H9 (cell line): ENCODE measurements around the gene AMOT. TPM values are rescaled to one million over a fixed set of nuclear protein-coding genes. Genes with fewer than 3 reads are reported as not detected.
A peak's percentile ranks its signal among the peaks of the same experiment; 100 is the strongest.

Source experiments
- DNase-seq: peaks from one replicate; pipeline ENCODE4 v3.0.0-alpha.2; 2017
- H2AFZ ChIP-seq: one replicate; pipeline ENCODE4 v1.6.1; 2013; ENCODE audit warnings: mild to moderate bottlenecking, low read length, control low read depth, moderate library complexity
- H2AK5ac ChIP-seq: 2 replicates; pipeline ENCODE4 v1.6.1; 2013; ENCODE audit warnings: low read length, control low read depth, mixed read lengths; ENCODE audit not compliant: insufficient read length
- H2BK120ac ChIP-seq: one replicate; pipeline ENCODE4 v1.6.1; 2013; ENCODE audit warnings: low read depth, mild to moderate bottlenecking, low read length, control low read depth, inconsistent platforms; ENCODE audit not compliant: poor library complexity, severe bottlenecking
- H2BK12ac ChIP-seq: 2 replicates; pipeline ENCODE4 v1.6.1; 2013; ENCODE audit warnings: low read length, control low read depth, mixed read lengths, low read depth; ENCODE audit not compliant: insufficient read length
- H2BK15ac ChIP-seq: 2 replicates; pipeline ENCODE4 v1.6.1; 2013; ENCODE audit warnings: low read depth, low read length, control low read depth
- H2BK20ac ChIP-seq: one replicate; pipeline ENCODE4 v1.6.1; 2013; ENCODE audit warnings: low read depth, mild to moderate bottlenecking, low read length, control low read depth, inconsistent platforms; ENCODE audit not compliant: poor library complexity, severe bottlenecking
- H2BK5ac ChIP-seq: 2 replicates; pipeline ENCODE4 v1.6.1; 2013; ENCODE audit warnings: low read length, control low read depth, mixed read lengths; ENCODE audit not compliant: insufficient read length
- H3K14ac ChIP-seq: 2 replicates; pipeline ENCODE4 v1.6.1; 2013; ENCODE audit warnings: low read length, control low read depth; ENCODE audit not compliant: insufficient read depth
- H3K18ac ChIP-seq: 2 replicates; pipeline ENCODE4 v1.6.1; 2013; ENCODE audit warnings: low read depth, mild to moderate bottlenecking, mixed read lengths, low read length, control low read depth; ENCODE audit not compliant: insufficient read length
- H3K23ac ChIP-seq: 2 replicates; pipeline ENCODE4 v1.6.1; 2013; ENCODE audit warnings: low read length, control low read depth, mixed read lengths, low read depth; ENCODE audit not compliant: insufficient read length
- H3K23me2 ChIP-seq: 2 replicates; pipeline ENCODE4 v1.6.1; 2013; ENCODE audit warnings: low read depth, mild to moderate bottlenecking, mixed read lengths, low read length, control low read depth; ENCODE audit not compliant: insufficient read length, poor library complexity, severe bottlenecking
- H3K27ac ChIP-seq: 2 replicates; pipeline ENCODE4 v1.5.1; 2013; ENCODE audit warnings: low read length, control low read depth, mixed read lengths, low read depth; ENCODE audit not compliant: insufficient read length
- H3K27me3 ChIP-seq: 2 replicates; pipeline ENCODE4 v1.6.1; 2013; ENCODE audit warnings: low read length, control low read depth, inconsistent platforms; ENCODE audit not compliant: insufficient read depth
- H3K4ac ChIP-seq: 2 replicates; pipeline ENCODE4 v1.6.1; 2013; ENCODE audit warnings: low read depth, mild to moderate bottlenecking, control low read depth, inconsistent platforms, low read length, moderate library complexity
- H3K4me1 ChIP-seq: 2 replicates; pipeline ENCODE4 v1.6.1; 2013; ENCODE audit warnings: low read length, control low read depth, inconsistent platforms; ENCODE audit not compliant: insufficient read depth
- H3K4me2 ChIP-seq: 2 replicates; pipeline ENCODE4 v1.6.1; 2013; ENCODE audit warnings: low read length, control low read depth, mixed read lengths; ENCODE audit not compliant: insufficient read length, insufficient read depth
- H3K56ac ChIP-seq: 2 replicates; pipeline ENCODE4 v1.6.1; 2013; ENCODE audit warnings: low read depth, mild to moderate bottlenecking, mixed read lengths, low read length, control low read depth; ENCODE audit not compliant: insufficient read length
- H3K79me1 ChIP-seq: 2 replicates; pipeline ENCODE4 v1.6.1; 2013; ENCODE audit warnings: low read depth, mild to moderate bottlenecking, moderate library complexity, low read length, control low read depth, inconsistent platforms; ENCODE audit not compliant: insufficient read depth, poor library complexity, severe bottlenecking
- H3K79me2 ChIP-seq: 2 replicates; pipeline ENCODE4 v1.6.1; 2013; ENCODE audit warnings: low read length, control low read depth, inconsistent platforms; ENCODE audit not compliant: insufficient read depth
- H3K9ac ChIP-seq: 2 replicates; pipeline ENCODE4 v1.6.1; 2013; ENCODE audit warnings: low read length, control low read depth, mixed read lengths; ENCODE audit not compliant: insufficient read length; ENCODE audit errors: extremely low read depth
- H3K9me3 ChIP-seq: one replicate; pipeline ENCODE4 v1.6.1; 2013; ENCODE audit warnings: low read depth, low read length, inconsistent platforms; ENCODE audit not compliant: control insufficient read depth
- H3T11ph ChIP-seq: one replicate; pipeline ENCODE4 v1.6.1; 2013; ENCODE audit warnings: mild to moderate bottlenecking, low read length, control low read depth, inconsistent platforms
- H4K20me1 ChIP-seq: one replicate; pipeline ENCODE4 v1.6.1; 2013; ENCODE audit not compliant: control insufficient read depth, insufficient read length, insufficient read depth
- H4K5ac ChIP-seq: 2 replicates; pipeline ENCODE4 v1.6.1; 2013; ENCODE audit warnings: low read depth, mild to moderate bottlenecking, mixed read lengths, low read length, control low read depth; ENCODE audit not compliant: insufficient read length
- H4K8ac ChIP-seq: replicated peaks from 2 replicates; pipeline ENCODE4 v1.6.1; 2013; ENCODE audit warnings: low read length, control low read depth, mixed read lengths, low read depth; ENCODE audit not compliant: insufficient read length
- H4K91ac ChIP-seq: 2 replicates; pipeline ENCODE4 v1.6.1; 2013; ENCODE audit warnings: low read depth, mild to moderate bottlenecking, moderate library complexity, mixed read lengths, low read length, control low read depth; ENCODE audit not compliant: insufficient read length
- H3K27ac Mint-ChIP-seq, 3 experiments: 2 replicates in 2 of 3; 3 replicates in 1 of 3; pipeline ENCODE4 v1.8.0; 2020 to 2021; ENCODE audit warnings: mixed read lengths in 3 of 3, mild to moderate bottlenecking in 1 of 3, moderate library complexity in 1 of 3
- H3K27me3 Mint-ChIP-seq: 2 replicates; pipeline ENCODE4 v1.8.0; 2021; ENCODE audit warnings: low read depth, mild to moderate bottlenecking, moderate library complexity, mixed read lengths
- H3K36me3 Mint-ChIP-seq, 3 experiments: 2 replicates in 2 of 3; 3 replicates in 1 of 3; pipeline ENCODE4 v1.8.0; 2020 to 2021; ENCODE audit warnings: low read depth in 3 of 3, mixed read lengths in 3 of 3; ENCODE audit not compliant: insufficient read depth in 1 of 3
- H3K4me1 Mint-ChIP-seq, 2 experiments: 2 replicates each; pipeline ENCODE4 v1.8.0; 2020; ENCODE audit warnings: mixed read lengths in 2 of 2
- H3K4me3 Mint-ChIP-seq, 2 experiments: 2 replicates in 1 of 2; 3 replicates in 1 of 2; pipeline ENCODE4 v1.8.0; 2020 to 2021; ENCODE audit warnings: mild to moderate bottlenecking in 2 of 2, mixed read lengths in 2 of 2, moderate library complexity in 1 of 2
- H3K9me3 Mint-ChIP-seq, 2 experiments: 2 replicates in 1 of 2; 3 replicates in 1 of 2; pipeline ENCODE4 v1.8.0; 2020; ENCODE audit warnings: mild to moderate bottlenecking in 2 of 2, mixed read lengths in 2 of 2, moderate library complexity in 1 of 2
- CTCF ChIP-seq: fragments of 200-600 bp; sonication (generic); conservative IDR thresholded peaks from 3 replicates; pipeline ENCODE4 v1.8.0; 2021; ENCODE audit warnings: antibody characterized with exemption, mild to moderate bottlenecking
- WGBS: extraction: QIAGEN DNeasy Blood & Tissue Kit; methylation state at CpG from one replicate; pipeline ENCODE4 v1.1.7; 2013; ENCODE audit warnings: missing lambda C conversion rate, low lambda C conversion rate, mixed read lengths; ENCODE audit not compliant: insufficient read length; ENCODE audit errors: extremely low coverage; 5-methylcytosine and 5-hydroxymethylcytosine counted together
- total RNA-seq: library from RNA; stranded (reverse); gene quantifications from 2 replicates; pipeline ENCODE4 v1.2.1, GENCODE V29; 2021

The AMOT gene
- total RNA-seq, 1 experiment from 2014 or later = 17.6 TPM

DNA sequence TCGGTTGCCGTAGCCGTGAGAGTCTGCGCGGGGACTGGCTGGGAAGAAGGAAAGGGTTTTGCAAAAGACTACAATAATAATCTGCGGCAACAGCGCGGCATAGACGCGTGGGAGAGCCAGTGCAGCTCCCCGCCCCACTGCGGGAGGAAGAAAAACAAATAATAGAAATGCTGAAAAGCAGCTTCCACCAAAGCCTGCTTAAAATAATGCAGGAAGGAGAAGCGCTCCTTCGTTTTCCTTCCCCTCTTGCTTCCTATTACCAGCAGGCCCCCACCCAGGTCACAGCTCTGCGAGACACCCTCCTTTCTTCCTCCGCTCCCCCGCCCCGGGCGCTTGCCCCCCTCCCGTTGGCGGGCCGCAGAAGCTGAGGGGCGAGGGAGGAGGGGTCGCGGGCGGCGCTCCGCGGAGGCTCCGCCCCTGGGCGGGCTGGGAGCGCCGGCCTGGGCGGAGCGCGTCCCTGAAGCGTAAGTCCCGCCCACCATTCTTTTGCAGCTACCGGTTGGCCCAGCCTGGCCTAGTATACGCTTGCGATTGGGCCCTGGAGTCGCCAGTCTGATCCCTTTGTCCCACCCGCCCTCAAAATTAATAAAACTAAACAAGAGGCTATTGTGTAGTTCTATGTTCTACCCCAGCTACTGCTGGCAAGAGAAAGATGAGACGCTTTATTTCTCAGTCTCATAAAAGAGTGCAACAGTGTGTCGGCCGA lies 636 bp upstream of the AMOT start:
- H3K9ac ChIP-seq = peak overlapping the region; percentile 67

More for the DNA sequence above, 636 bp upstream of the AMOT start:
- Histone ChIP-seq H3T11ph (no peak overlapping the region), H3K27me3 (peaks cover 15% of the 10 kb centered on the region; the same call in 1 of the 2 replicates), H3K9me3 (no peaks in the 10 kb centered on the region), H4K8ac (no peak overlapping the region), H3K23me2 (peaks cover 17% of the 10 kb centered on the region), H3K4me1 (peaks cover 5% of the 10 kb centered on the region), H3K23ac (no peak overlapping the region), H3K4me2 (peak overlapping the region; percentile 58), H2BK5ac (no peak overlapping the region), H4K91ac (no peak overlapping the region), H2BK120ac (no peak overlapping the region), H4K20me1 (no peaks in the 10 kb centered on the region), H3K79me2 (no peaks in the 10 kb centered on the region), H3K56ac (no peak overlapping the region), H2AFZ (peak overlapping the region; percentile 74), H2BK15ac (no peak overlapping the region; the same call in 1 of the 2 replicates), H2BK12ac (no peak overlapping the region), H3K79me1 (no peaks in the 10 kb centered on the region), H3K4ac (no peak overlapping the region), H2BK20ac (no peak overlapping the region), H3K18ac (peak overlapping the region; percentile 62), H2AK5ac (no peak overlapping the region), H4K5ac (no peak overlapping the region), H3K27ac (no peak overlapping the region), H3K14ac (no peak overlapping the region; the same call in 1 of the 2 replicates)
- Mint-ChIP-seq H3K27me3 (peaks cover 33% of the 10 kb centered on the region), H3K4me1 (peaks cover 30% of the 10 kb centered on the region in 2 experiments), H3K4me3 (peak overlapping the region; percentile 97 to 98), H3K27ac (peak overlapping the region; percentile 95 to 97 (median 96)), H3K9me3 (peaks cover 7% of the 10 kb centered on the region in 2 experiments), H3K36me3 (peaks cover 0 to 9% (median 3%) of the 10 kb centered on the region in 3 experiments; a peak in 4 of 7 replicates)
- TF ChIP-seq CTCF = no peak
- no CpG with 5 or more reads among the region's 46 CpGs for WGBS
- peak; percentile 92 for DNase-seq
